ENCODE results near the gene SPON1.

Gene SPON1

DNA sequence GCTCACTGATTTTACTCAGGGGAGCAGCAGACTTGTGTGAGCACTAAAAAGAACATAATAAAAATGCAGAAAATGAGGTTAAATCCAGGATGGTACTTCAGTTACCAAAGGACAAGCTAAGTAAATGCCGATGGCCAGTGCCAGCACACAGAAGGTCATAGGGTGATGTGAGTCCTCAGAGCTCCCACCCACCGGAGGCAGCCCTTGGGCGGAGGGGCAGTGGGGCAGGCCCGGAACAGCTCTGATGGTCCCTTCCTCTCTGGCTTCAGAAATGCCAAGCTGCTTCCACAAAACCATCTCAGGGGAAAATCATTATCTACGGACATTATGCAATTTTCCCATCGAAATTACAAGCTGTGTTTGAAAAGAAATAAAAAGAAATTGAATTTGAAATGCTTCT is 271.9 kb downstream of the SPON1 start:
- Histone ChIP-seq H4K8ac (ENCODE audit: low read length) (no peak overlapping the region), H3K27ac (ENCODE audit: low read length, poor library complexity, severe bottlenecking) (no peak overlapping the region), H3K27me3 (ENCODE audit: control insufficient read depth in 1 of 2, insufficient read depth in 1 of 2, low read length in 2 of 2) (peaks cover 9 to 46% of the 10 kb centered on the region in 2 experiments), H2BK120ac (ENCODE audit: low read depth, low read length) (no peak overlapping the region), H3K4me1 (ENCODE audit: control insufficient read depth, insufficient read depth, low read depth, low read length) (no peaks in the 10 kb centered on the region), H2BK15ac (ENCODE audit: low read depth, poor library complexity, severe bottlenecking) (no peak overlapping the region), H3K23ac (ENCODE audit: low read length in 2 of 2) (no peak overlapping the region), H3K18ac (ENCODE audit: low read depth in 1 of 2, low read length in 2 of 2) (no peak overlapping the region), H3K9me3 (ENCODE audit: control insufficient read depth, low read length) (no peaks in the 10 kb centered on the region), H2AK5ac (ENCODE audit: low read length, severe bottlenecking) (no peak overlapping the region), H3K36me3 (ENCODE audit: control insufficient read depth in 1 of 2, insufficient read depth in 2 of 2, low read depth in 1 of 2, low read length in 2 of 2) (no peaks in the 10 kb centered on the region), H3K14ac (ENCODE audit: low read length in 2 of 2) (no peak overlapping the region), H3K9ac (ENCODE audit: low read length) (no peak overlapping the region), H3K79me1 (replicated peaks; ENCODE audit: low read length, poor library complexity, severe bottlenecking) (no peaks in the 10 kb centered on the region), H2BK12ac (ENCODE audit: low read length in 2 of 2) (no peak overlapping the region), H2BK5ac (ENCODE audit: low read depth, low read length, poor library complexity, severe bottlenecking) (no peak overlapping the region), H3K4me2 (ENCODE audit: low read length, poor library complexity, severe bottlenecking) (no peak overlapping the region), H3K4me3 (ENCODE audit: insufficient read depth in 1 of 2, low read depth in 1 of 2, low read length in 2 of 2) (no peak overlapping the region), H3K4ac (ENCODE audit: low read depth in 1 of 2, low read length in 2 of 2) (no peak overlapping the region), H4K91ac (ENCODE audit: low read length) (no peak overlapping the region), H2AFZ (ENCODE audit: low read depth, low read length) (no peak overlapping the region)
- 93% methylated on average over 6 of the region's 6 CpGs for WGBS
- DNase-seq: no peak

DNA sequence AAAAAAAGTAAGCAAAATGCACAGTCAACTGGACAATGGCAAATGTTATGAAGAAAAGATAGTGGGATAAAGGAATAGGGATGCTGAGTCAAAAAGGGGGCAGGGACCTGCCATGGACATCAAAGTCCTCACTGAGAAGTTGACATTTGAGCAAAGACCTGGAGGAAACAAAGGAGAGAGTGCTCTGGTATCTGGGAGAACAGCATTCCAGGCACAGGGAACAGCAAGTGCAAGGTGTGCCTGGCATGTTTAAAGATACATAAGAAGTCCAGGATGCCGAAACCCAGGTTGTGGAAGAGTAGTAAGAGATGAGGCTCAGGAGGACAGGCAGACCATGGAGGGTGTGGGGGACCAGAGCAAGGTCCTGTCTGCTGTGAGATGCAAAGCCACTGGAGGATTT is 273.2 kb downstream of the SPON1 start:
- H3K4me2 ChIP-seq (ENCODE audit: low read length, poor library complexity, severe bottlenecking): no peak overlapping the region
- H4K8ac ChIP-seq (ENCODE audit: low read length): no peak overlapping the region
- peaks cover 4 to 37% of the 10 kb centered on the region in 2 experiments for H3K27me3 ChIP-seq (ENCODE audit: control insufficient read depth in 1 of 2, insufficient read depth in 1 of 2, low read length in 2 of 2)
- no peaks in the 10 kb centered on the region for H3K36me3 ChIP-seq (ENCODE audit: control insufficient read depth in 1 of 2, insufficient read depth in 2 of 2, low read depth in 1 of 2, low read length in 2 of 2)
- no peaks in the 10 kb centered on the region for H3K4me1 ChIP-seq (ENCODE audit: control insufficient read depth, insufficient read depth, low read depth, low read length)
- H3K4ac ChIP-seq (ENCODE audit: low read depth in 1 of 2, low read length in 2 of 2): no peak overlapping the region
- H3K9ac ChIP-seq (ENCODE audit: low read length): no peak overlapping the region
- H3K79me1 ChIP-seq (replicated peaks; ENCODE audit: low read length, poor library complexity, severe bottlenecking): no peaks in the 10 kb centered on the region
- DNase-seq: no peak
- H3K27ac ChIP-seq (ENCODE audit: low read length, poor library complexity, severe bottlenecking): no peak overlapping the region
- WGBS: 88% methylated on average over 1 of the region's 1 CpG
- no peak overlapping the region for H3K14ac ChIP-seq (ENCODE audit: low read length in 2 of 2)
- no peak overlapping the region for H2BK5ac ChIP-seq (ENCODE audit: low read depth, low read length, poor library complexity, severe bottlenecking)
- no peak overlapping the region for H3K18ac ChIP-seq (ENCODE audit: low read depth in 1 of 2, low read length in 2 of 2)
- H2BK15ac ChIP-seq (ENCODE audit: low read depth, poor library complexity, severe bottlenecking): no peak overlapping the region
- no peak overlapping the region for H3K4me3 ChIP-seq (ENCODE audit: insufficient read depth in 1 of 2, low read depth in 1 of 2, low read length in 2 of 2)
- H2AK5ac ChIP-seq (ENCODE audit: low read length, severe bottlenecking): no peak overlapping the region
- no peaks in the 10 kb centered on the region for H3K9me3 ChIP-seq (ENCODE audit: control insufficient read depth, low read length)
- no peak overlapping the region for H2BK120ac ChIP-seq (ENCODE audit: low read depth, low read length)
- no peak overlapping the region for H2AFZ ChIP-seq (ENCODE audit: low read depth, low read length)
- H4K91ac ChIP-seq (ENCODE audit: low read length): no peak overlapping the region
- H2BK12ac ChIP-seq (ENCODE audit: low read length in 2 of 2): no peak overlapping the region
- no peak overlapping the region for H3K23ac ChIP-seq (ENCODE audit: low read length in 2 of 2)

DNA sequence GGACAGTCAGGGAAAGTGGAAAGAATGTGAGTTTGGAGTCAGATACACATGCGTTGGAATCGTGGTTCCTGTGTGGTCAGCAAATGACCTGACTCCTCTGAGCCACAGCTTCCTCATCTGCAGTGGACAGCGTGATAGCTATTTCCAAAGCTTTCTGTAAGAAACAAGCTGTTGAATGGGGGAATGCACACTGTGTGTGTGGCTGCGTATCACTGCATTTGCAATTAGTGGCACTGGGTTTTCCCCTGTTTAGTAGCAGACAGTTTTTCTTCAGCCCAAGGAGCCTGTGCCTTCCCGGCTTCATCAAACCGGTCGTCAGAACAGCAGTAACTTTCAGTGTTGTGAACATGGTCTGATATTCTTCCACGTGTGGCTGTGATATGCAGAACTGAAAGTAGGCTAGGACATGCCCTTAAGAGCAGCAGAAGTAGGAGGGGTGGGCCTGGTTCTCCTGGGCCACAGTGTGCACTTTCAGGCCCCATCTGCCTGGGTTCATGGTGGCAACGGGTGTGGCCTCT is 275.0 kb downstream of the SPON1 start:
- no peaks in the 10 kb centered on the region for H3K4me1 ChIP-seq (ENCODE audit: control insufficient read depth, insufficient read depth, low read depth, low read length)
- H3K9ac ChIP-seq (ENCODE audit: low read length): no peak overlapping the region
- no peak overlapping the region for H4K8ac ChIP-seq (ENCODE audit: low read length)
- H3K79me1 ChIP-seq (replicated peaks; ENCODE audit: low read length, poor library complexity, severe bottlenecking): no peaks in the 10 kb centered on the region
- no peak overlapping the region for H2AK5ac ChIP-seq (ENCODE audit: low read length, severe bottlenecking)
- H3K14ac ChIP-seq (ENCODE audit: low read length in 2 of 2): no peak overlapping the region
- H3K27me3 ChIP-seq (ENCODE audit: control insufficient read depth in 1 of 2, insufficient read depth in 1 of 2, low read length in 2 of 2): peaks cover 4 to 41% of the 10 kb centered on the region in 2 experiments
- H3K9me3 ChIP-seq (ENCODE audit: control insufficient read depth, low read length): no peaks in the 10 kb centered on the region
- H2AFZ ChIP-seq (ENCODE audit: low read depth, low read length): no peak overlapping the region
- no peak overlapping the region for H2BK12ac ChIP-seq (ENCODE audit: low read length in 2 of 2)
- no peak overlapping the region for H3K4me3 ChIP-seq (ENCODE audit: insufficient read depth in 1 of 2, low read depth in 1 of 2, low read length in 2 of 2)
- 83% methylated on average over 9 of the region's 9 CpGs for WGBS
- H2BK120ac ChIP-seq (ENCODE audit: low read depth, low read length): no peak overlapping the region
- H4K91ac ChIP-seq (ENCODE audit: low read length): no peak overlapping the region
- H3K27ac ChIP-seq (ENCODE audit: low read length, poor library complexity, severe bottlenecking): no peak overlapping the region
- no peak overlapping the region for H3K4me2 ChIP-seq (ENCODE audit: low read length, poor library complexity, severe bottlenecking)
- H3K4ac ChIP-seq (ENCODE audit: low read depth in 1 of 2, low read length in 2 of 2): no peak overlapping the region
- no peaks in the 10 kb centered on the region for H3K36me3 ChIP-seq (ENCODE audit: control insufficient read depth in 1 of 2, insufficient read depth in 2 of 2, low read depth in 1 of 2, low read length in 2 of 2)
- DNase-seq: no peak
- H3K23ac ChIP-seq (ENCODE audit: low read length in 2 of 2): no peak overlapping the region
- no peak overlapping the region for H2BK5ac ChIP-seq (ENCODE audit: low read depth, low read length, poor library complexity, severe bottlenecking)
- H3K18ac ChIP-seq (ENCODE audit: low read depth in 1 of 2, low read length in 2 of 2): no peak overlapping the region
- H2BK15ac ChIP-seq (ENCODE audit: low read depth, poor library complexity, severe bottlenecking): no peak overlapping the region

DNA sequence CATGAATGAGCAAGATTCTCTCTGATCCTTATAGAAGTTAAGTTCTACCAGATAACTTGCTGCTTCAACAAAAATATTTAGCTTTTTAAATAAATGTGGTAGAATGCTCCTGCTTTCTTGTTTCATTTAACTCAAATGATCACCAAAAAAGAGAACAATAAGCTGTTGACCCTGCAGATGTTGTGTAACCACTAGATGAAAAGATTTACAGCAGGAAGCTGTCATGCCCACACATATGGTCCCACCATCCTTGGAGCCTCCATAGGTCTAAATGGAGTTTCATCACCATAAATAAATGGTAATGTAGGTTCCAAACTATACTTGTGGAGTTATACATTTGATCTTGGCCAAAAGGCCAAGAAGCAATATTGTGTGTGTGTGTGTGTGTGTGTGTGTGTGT is 277.7 kb downstream of the SPON1 start:
- H2AFZ ChIP-seq (ENCODE audit: low read depth, low read length): no peak overlapping the region
- no peak overlapping the region for H2BK15ac ChIP-seq (ENCODE audit: low read depth, poor library complexity, severe bottlenecking)
- H2AK5ac ChIP-seq (ENCODE audit: low read length, severe bottlenecking): no peak overlapping the region
- H3K4me3 ChIP-seq (ENCODE audit: insufficient read depth in 1 of 2, low read depth in 1 of 2, low read length in 2 of 2): no peak overlapping the region
- H2BK5ac ChIP-seq (ENCODE audit: low read depth, low read length, poor library complexity, severe bottlenecking): no peak overlapping the region
- H3K4me2 ChIP-seq (ENCODE audit: low read length, poor library complexity, severe bottlenecking): no peak overlapping the region
- H4K8ac ChIP-seq (ENCODE audit: low read length): no peak overlapping the region
- no peaks in the 10 kb centered on the region for H3K9me3 ChIP-seq (ENCODE audit: control insufficient read depth, low read length)
- no peak overlapping the region for H3K9ac ChIP-seq (ENCODE audit: low read length)
- no peak overlapping the region for H3K14ac ChIP-seq (ENCODE audit: low read length in 2 of 2)
- no peak for DNase-seq
- no peak overlapping the region for H3K18ac ChIP-seq (ENCODE audit: low read depth in 1 of 2, low read length in 2 of 2)
- H3K23ac ChIP-seq (ENCODE audit: low read length in 2 of 2): no peak overlapping the region
- no peak overlapping the region for H4K91ac ChIP-seq (ENCODE audit: low read length)
- H3K4ac ChIP-seq (ENCODE audit: low read depth in 1 of 2, low read length in 2 of 2): no peak overlapping the region
- no peak overlapping the region for H2BK120ac ChIP-seq (ENCODE audit: low read depth, low read length)
- H3K79me1 ChIP-seq (replicated peaks; ENCODE audit: low read length, poor library complexity, severe bottlenecking): no peaks in the 10 kb centered on the region
- peaks cover 4 to 62% of the 10 kb centered on the region in 2 experiments for H3K27me3 ChIP-seq (ENCODE audit: control insufficient read depth in 1 of 2, insufficient read depth in 1 of 2, low read length in 2 of 2)
- H3K4me1 ChIP-seq (ENCODE audit: control insufficient read depth, insufficient read depth, low read depth, low read length): no peaks in the 10 kb centered on the region
- no peak overlapping the region for H2BK12ac ChIP-seq (ENCODE audit: low read length in 2 of 2)
- H3K36me3 ChIP-seq (ENCODE audit: control insufficient read depth in 1 of 2, insufficient read depth in 2 of 2, low read depth in 1 of 2, low read length in 2 of 2): no peaks in the 10 kb centered on the region
- no peak overlapping the region for H3K27ac ChIP-seq (ENCODE audit: low read length, poor library complexity, severe bottlenecking)
